Spleen (tissue), 7 donors: Measurements from ENCODE around the gene L2HGDH.

Experiments used
- POLR2A ChIP-seq, 3 donors: fragments of 450-650 bp; IDR thresholded peaks; one replicate each; pipeline ENCODE4 v1.5.1; 2017; ENCODE audit warnings: antibody characterized with exemption in 3 of 3, mild to moderate bottlenecking in 1 of 3
- TF ChIP-seq, protein P1 (sequence below), 11 experiments: fragments of 200-600 bp in 7 of 11; fragments of 450-650 bp in 4 of 11; sonication (generic) in 4 of 11; IDR thresholded peaks in 8 of 11; conservative IDR thresholded peaks in 3 of 11; 1 replicate in 7 of 11; 2 replicates in 4 of 11; pipeline versions ENCODE4 v1.4.0 to v1.8.0; 2016 to 2021; ENCODE audit warnings: antibody characterized with exemption in 11 of 11, inconsistent platforms in 4 of 11, mild to moderate bottlenecking in 1 of 11
- donor health status: DM: no; HTN: no; CAD: no; lungs with moderate emphysema.
- donor health status: DM: no; HTN: no; CAD: no.
- donor health status: DM: no; HTN: no; CAD: no.

DNA sequence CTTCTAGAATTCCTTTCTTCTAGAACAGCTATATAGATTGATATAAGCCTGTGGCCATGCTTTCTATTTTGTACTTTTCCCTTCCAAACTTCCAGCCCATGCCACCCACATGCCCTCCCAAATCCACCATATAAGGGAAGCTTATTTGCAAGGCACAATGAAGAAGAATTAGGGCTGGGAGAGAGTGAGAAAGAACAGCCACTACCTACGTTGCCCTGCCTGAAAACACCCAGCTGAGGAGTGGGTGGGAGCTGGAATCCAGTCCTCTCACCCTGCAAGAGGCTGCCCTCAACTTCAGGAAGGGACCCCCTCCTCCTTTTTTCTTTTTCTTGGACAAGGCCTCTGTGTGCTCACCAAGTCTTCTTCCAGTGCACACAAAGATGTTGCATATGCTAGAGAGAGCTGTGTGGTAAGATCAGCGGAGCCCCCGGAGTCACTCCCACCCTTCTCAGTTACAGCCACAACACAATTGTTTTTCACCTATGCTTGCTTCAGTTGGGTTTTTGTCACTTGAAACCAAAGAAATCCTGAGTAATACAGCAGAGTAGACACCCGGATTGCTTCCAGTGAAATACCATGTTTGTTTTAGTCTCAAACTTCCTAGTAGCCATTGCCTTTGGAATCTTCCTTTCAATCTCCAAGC, 45.8 kb upstream of the L2HGDH start:
- TF ChIP-seq, protein P1, sequence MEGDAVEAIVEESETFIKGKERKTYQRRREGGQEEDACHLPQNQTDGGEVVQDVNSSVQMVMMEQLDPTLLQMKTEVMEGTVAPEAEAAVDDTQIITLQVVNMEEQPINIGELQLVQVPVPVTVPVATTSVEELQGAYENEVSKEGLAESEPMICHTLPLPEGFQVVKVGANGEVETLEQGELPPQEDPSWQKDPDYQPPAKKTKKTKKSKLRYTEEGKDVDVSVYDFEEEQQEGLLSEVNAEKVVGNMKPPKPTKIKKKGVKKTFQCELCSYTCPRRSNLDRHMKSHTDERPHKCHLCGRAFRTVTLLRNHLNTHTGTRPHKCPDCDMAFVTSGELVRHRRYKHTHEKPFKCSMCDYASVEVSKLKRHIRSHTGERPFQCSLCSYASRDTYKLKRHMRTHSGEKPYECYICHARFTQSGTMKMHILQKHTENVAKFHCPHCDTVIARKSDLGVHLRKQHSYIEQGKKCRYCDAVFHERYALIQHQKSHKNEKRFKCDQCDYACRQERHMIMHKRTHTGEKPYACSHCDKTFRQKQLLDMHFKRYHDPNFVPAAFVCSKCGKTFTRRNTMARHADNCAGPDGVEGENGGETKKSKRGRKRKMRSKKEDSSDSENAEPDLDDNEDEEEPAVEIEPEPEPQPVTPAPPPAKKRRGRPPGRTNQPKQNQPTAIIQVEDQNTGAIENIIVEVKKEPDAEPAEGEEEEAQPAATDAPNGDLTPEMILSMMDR (IDR thresholded peaks at IDR 0.05 in 8 of 11, conservative IDR thresholded peaks at IDR 0.05 in 3 of 11), result no peak
- no peak for TF ChIP-seq POLR2A (IDR thresholded peaks at IDR 0.05)
